Urinary bladder (tissue), 4 donors: Measurements from ENCODE around the gene THADA. TPM values are rescaled to one million over a fixed set of nuclear protein-coding genes. Genes with fewer than 3 reads are reported as not detected.

Source experiments
- DNase-seq: peaks from one replicate; pipeline ENCODE4 v3.0.0-alpha.2; 2015; ENCODE audit errors: extremely low spot score
- H3K27ac ChIP-seq: one replicate; pipeline ENCODE4 v1.5.1; 2013; ENCODE audit warnings: low read depth, mild to moderate bottlenecking, moderate library complexity
- H3K36me3 ChIP-seq: one replicate; pipeline ENCODE4 v1.6.1; 2013; ENCODE audit warnings: mild to moderate bottlenecking, moderate library complexity; ENCODE audit not compliant: insufficient read depth
- H3K4me1 ChIP-seq: one replicate; pipeline ENCODE4 v1.6.1; 2013; ENCODE audit warnings: mild to moderate bottlenecking, moderate library complexity; ENCODE audit not compliant: insufficient read depth
- H3K4me3 ChIP-seq: one replicate; pipeline ENCODE4 v1.5.1; 2013; ENCODE audit warnings: low read depth, low read length
- WGBS: extraction: QIAGEN DNeasy Blood & Tissue Kit; methylation state at CpG from one replicate; pipeline ENCODE4 v1.1.7; 2013; 5-methylcytosine and 5-hydroxymethylcytosine counted together
- polyA plus RNA-seq: library from polyadenylated mRNA; stranded (reverse); fragments of 200-250 nt; gene quantifications from one replicate; pipeline ENCODE4 v1.2.3, GENCODE V29; 2013
- total RNA-seq: library from RNA; depleted of rRNA; stranded (reverse); fragments of >200 nt; gene quantifications from one replicate; pipeline ENCODE4 v1.2.3, GENCODE V29; 2014
- donor health status: healthy with polysubstance abuse.
- donor health status: healthy.

THADA gene
- total and polyA plus RNA-seq, 2 donors = 12.2 to 71.6 TPM

- no peak for DNase-seq
- 97% methylated on average over 3 of the region's 3 CpGs for WGBS
- Histone ChIP-seq H3K4me3 (no peak overlapping the region), H3K36me3 (no peaks in the 10 kb centered on the region), H3K27ac (no peak overlapping the region), H3K4me1 (no peaks in the 10 kb centered on the region)
These were observed 177.2 kb downstream of the THADA start for GRCh38 chr2:43418680-43419079.

DNA sequence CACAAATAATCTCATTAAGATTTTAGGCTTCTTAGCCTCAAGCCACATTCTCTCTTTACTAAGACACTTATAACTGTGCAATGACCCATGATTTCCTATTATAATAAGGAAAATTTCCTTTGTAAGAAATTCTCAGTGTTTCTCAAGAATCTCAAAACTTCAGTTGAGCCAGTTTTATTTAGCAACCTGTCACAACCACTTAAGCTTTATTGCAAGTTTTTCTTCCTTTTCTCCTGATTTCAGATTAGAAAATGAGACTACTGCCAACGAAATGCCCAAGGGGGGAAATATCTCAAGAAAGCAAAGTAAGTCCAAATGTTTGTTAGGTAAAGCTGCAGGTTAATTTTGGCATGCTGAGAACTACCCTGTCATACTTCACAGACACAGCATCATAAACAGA is 178.5 kb downstream of the THADA start:
- WGBS = 73% methylated on average over 1 of the region's 1 CpG
- no peak for DNase-seq
- Histone ChIP-seq H3K27ac (no peak overlapping the region), H3K36me3 (no peaks in the 10 kb centered on the region), H3K4me3 (no peak overlapping the region), H3K4me1 (no peaks in the 10 kb centered on the region)

DNA sequence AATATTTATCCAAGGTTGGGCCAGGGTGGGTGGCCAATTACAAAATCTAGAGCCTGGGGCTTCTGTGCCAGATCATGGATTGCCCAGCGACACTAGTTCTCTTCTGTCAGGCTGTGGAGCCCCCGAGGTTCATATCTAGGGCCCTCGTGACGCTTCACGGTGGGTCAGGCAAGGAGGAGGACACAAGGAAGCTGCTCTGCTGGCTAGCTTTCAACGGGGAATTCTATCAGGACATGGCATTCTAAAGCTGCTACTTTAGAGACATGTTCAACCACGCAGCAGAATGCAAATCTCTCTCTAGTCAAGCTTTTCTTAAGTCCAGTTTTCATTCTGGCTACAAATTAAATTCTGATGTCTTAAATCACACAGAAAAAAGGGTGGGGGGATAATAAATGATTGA is 180.2 kb downstream of the THADA start:
- Histone ChIP-seq H3K4me3 (no peak overlapping the region), H3K4me1 (no peaks in the 10 kb centered on the region), H3K27ac (no peak overlapping the region), H3K36me3 (no peaks in the 10 kb centered on the region)
- WGBS = 67% methylated on average over 7 of the region's 7 CpGs
- DNase-seq = no peak

- DNase-seq = no peak
- Histone ChIP-seq H3K4me3 (no peak overlapping the region), H3K36me3 (no peaks in the 10 kb centered on the region), H3K27ac (no peak overlapping the region), H3K4me1 (no peaks in the 10 kb centered on the region)
- WGBS = 70% methylated on average over 4 of the region's 4 CpGs
These were observed 181.2 kb downstream of the THADA start for GRCh38 chr2:43414586-43415135.

DNA sequence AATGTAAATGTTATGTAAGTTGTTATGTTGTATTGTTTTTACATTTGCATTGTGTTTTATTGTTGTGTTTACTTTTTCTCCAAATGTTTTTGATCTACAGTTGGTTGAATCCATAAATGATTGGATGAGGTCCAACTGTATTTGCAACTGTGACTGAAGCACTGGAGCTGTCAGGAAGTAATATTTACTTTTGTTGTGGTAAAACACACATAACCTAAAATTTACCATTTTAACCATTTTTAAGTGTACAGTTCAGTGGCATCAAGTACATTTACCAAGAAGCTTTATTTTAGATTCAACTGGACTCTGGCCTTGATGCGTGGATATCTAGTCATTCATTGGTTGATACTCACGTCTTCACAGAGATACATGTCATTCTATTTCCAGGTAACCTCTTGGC is 181.8 kb downstream of the THADA start:
- H3K4me3 ChIP-seq = no peak overlapping the region
- H3K4me1 ChIP-seq = no peaks in the 10 kb centered on the region
- WGBS = 97% methylated on average over 2 of the region's 2 CpGs
- no peak for DNase-seq
- no peaks in the 10 kb centered on the region for H3K36me3 ChIP-seq
- no peak overlapping the region for H3K27ac ChIP-seq

DNA sequence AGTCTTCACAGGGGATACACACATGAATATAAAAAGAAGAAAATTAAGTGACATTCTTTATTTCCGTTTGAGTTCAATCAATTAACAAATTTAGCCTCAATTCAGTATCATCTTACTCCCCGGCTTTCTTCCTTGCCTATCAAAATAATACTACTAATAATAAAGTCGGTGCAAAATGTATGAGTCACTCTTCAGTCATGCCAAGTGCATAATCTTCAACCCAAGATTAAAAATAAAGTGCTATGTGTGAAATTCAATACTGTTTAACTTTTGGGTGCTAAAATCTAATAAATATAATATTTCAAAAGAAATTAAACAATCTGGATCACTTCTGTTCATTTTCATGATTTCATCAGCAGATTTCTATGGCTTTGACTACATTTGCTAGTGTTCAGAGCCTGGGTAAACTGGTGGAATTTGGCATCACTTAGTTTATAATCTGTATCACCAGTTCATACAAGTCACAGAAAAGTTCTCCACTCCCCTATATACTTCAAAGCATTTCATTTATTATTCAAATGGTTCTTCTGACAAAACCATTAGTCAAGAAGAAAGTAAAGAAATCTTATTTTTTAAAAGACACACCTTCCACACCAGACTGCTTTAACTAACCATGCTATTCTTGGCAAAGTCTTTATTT is 183.6 kb downstream of the THADA start:
- Histone ChIP-seq H3K27ac (no peak overlapping the region), H3K36me3 (no peaks in the 10 kb centered on the region), H3K4me1 (no peaks in the 10 kb centered on the region), H3K4me3 (no peak overlapping the region)
- WGBS = 39% methylated on average over 3 of the region's 3 CpGs
- DNase-seq = no peak

- H3K36me3 ChIP-seq = no peaks in the 10 kb centered on the region
- H3K4me3 ChIP-seq = no peak overlapping the region
- WGBS = 94% methylated on average over 6 of the region's 6 CpGs
- DNase-seq = no peak
- H3K4me1 ChIP-seq = no peaks in the 10 kb centered on the region
- no peak overlapping the region for H3K27ac ChIP-seq
These were observed 185.7 kb downstream of the THADA start for GRCh38 chr2:43410055-43410604.

DNA sequence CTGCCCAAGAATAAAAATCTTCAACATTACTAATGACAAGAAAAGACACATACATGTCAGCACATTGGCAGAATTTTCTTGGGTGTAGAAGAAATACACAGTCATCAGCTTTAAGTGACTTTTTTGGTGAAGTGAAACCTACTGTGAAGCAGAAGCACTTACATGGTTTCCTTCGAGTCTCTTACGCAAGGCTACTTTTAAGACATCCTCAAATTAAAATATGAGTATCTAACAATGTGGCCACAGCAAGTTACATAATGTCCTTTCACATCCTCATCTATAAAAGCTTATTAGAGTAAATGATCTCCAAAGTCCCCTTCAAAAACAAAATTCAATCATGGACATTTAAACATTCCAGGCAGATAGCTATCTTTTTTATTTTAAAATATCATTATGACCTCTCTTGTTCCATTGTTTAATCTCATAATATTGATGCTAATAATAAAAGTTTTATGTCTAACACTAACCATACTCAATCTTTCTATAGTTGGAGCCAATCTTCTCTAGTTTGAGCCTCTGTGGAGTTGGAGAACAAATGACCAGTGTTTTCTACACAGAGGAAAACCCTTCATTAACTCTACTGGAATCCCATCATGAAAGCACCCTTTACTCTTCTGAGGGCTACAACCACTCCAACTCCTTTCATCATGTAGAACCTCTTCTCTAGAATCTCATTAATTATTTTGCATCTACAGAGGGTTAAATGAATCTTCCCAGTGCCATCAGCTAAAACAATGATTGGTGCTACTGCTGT is 187.3 kb downstream of the THADA start:
- Histone ChIP-seq H3K4me1 (no peaks in the 10 kb centered on the region), H3K27ac (no peak overlapping the region), H3K36me3 (no peaks in the 10 kb centered on the region), H3K4me3 (no peak overlapping the region)
- DNase-seq = no peak
- WGBS = 88% methylated on average over 2 of the region's 2 CpGs

- DNase-seq = no peak
- Histone ChIP-seq H3K4me1 (no peaks in the 10 kb centered on the region), H3K4me3 (no peak overlapping the region), H3K27ac (no peak overlapping the region), H3K36me3 (no peaks in the 10 kb centered on the region)
- WGBS = 85% methylated on average over 2 of the region's 2 CpGs
These were observed 187.9 kb downstream of the THADA start for GRCh38 chr2:43407935-43408334.

GRCh38 chr2:43406651-43407279 is 189.1 kb downstream of the THADA start:
- no peaks in the 10 kb centered on the region for H3K4me1 ChIP-seq
- H3K36me3 ChIP-seq = no peaks in the 10 kb centered on the region
- H3K27ac ChIP-seq = no peak overlapping the region
- WGBS = 63% methylated on average over 6 of the region's 6 CpGs
- no peak for DNase-seq
- H3K4me3 ChIP-seq = no peak overlapping the region

GRCh38 chr2:43405829-43406228 is 190.0 kb downstream of the THADA start:
- Histone ChIP-seq H3K4me1 (no peaks in the 10 kb centered on the region), H3K4me3 (no peak overlapping the region), H3K27ac (no peak overlapping the region), H3K36me3 (no peaks in the 10 kb centered on the region)
- DNase-seq = no peak
- WGBS = 91% methylated on average over 1 of the region's 1 CpG

DNA sequence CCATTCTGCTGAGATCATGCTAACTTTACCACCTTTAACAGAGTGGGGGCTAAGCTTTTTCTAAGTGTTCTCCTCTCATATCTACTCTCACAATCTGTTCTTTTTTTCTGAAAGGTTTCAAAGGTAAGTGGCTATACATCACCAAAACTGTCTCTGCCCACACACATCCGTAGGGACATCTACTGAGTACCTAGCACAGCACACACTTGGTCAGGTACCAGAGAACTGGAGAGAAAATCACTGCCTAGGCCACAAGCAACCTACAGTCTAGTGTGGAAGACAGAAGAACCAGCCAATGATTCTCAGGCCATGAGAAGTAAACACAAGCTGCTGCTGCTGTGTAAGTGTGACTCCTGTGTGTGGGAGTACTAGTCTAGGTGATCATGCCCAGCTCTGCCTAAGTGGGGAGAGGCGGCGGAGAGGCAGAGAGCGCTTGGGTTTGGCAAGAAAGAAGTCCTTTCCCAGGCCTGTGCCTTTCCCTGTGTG is 193.3 kb downstream of the THADA start:
- 94% methylated on average over 4 of the region's 4 CpGs for WGBS
- H3K4me3 ChIP-seq = no peak overlapping the region
- H3K27ac ChIP-seq = no peak overlapping the region
- H3K36me3 ChIP-seq = no peaks in the 10 kb centered on the region
- DNase-seq = no peak
- peaks cover 2% of the 10 kb centered on the region for H3K4me1 ChIP-seq

- WGBS = 82% methylated on average over 5 of the region's 5 CpGs
- H3K4me1 ChIP-seq = peaks cover 2% of the 10 kb centered on the region
- H3K36me3 ChIP-seq = no peaks in the 10 kb centered on the region
- no peak overlapping the region for H3K4me3 ChIP-seq
- DNase-seq = no peak
- H3K27ac ChIP-seq = no peak overlapping the region
These were observed 193.8 kb downstream of the THADA start for GRCh38 chr2:43402002-43402401.
